ENCODE measurements around the gene SOD3.

Gene SOD3

GRCh38 chr4:24840362-24840761 is 45.0 kb downstream of the SOD3 start:
- Histone ChIP-seq H3K27ac (peak overlapping the region in 1 of 2 donors; percentile 15), H3K4me3 (no peak overlapping the region)
- TF ChIP-seq, protein P1, sequence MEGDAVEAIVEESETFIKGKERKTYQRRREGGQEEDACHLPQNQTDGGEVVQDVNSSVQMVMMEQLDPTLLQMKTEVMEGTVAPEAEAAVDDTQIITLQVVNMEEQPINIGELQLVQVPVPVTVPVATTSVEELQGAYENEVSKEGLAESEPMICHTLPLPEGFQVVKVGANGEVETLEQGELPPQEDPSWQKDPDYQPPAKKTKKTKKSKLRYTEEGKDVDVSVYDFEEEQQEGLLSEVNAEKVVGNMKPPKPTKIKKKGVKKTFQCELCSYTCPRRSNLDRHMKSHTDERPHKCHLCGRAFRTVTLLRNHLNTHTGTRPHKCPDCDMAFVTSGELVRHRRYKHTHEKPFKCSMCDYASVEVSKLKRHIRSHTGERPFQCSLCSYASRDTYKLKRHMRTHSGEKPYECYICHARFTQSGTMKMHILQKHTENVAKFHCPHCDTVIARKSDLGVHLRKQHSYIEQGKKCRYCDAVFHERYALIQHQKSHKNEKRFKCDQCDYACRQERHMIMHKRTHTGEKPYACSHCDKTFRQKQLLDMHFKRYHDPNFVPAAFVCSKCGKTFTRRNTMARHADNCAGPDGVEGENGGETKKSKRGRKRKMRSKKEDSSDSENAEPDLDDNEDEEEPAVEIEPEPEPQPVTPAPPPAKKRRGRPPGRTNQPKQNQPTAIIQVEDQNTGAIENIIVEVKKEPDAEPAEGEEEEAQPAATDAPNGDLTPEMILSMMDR (IDR thresholded peaks at IDR 0.05), result no peak
- no peak for DNase-seq (ENCODE audit: low spot score)

DNA sequence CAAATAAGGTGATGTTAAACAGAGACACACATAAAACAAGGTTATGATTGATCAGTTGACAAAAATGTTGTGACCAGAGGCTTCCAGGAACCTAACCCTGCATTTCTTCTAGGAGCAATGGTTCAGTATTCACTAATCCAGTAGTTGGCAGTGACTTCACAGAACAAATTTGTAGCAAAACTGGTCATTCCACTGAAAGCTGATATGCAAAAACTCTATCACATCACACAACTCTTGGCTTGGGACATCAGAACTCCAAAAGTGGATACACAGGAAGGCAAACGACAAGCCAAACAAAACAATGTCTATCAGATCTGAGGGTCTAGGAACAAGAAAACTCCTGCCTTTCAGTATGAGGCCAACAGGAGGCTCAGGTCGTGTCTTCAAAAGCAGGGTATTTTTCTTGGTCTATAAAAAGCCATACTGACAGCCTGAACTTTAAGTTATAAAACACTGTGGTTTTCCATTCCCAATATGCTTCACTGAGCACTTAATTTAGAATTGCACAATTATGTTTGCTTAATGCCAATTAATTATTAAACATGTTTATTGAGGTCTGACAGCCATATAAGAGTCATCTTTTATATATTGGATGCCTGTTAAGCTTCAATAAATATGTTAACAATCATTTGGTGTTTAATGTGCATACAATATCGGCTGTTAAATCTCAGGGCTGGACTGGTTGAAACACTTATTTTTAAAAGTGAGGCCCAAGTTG is 45.6 kb downstream of the SOD3 start:
- TF ChIP-seq, protein P1 (IDR thresholded peaks at IDR 0.05), result no peak
- no peak for DNase-seq (ENCODE audit: low spot score)
- H3K27ac ChIP-seq, result peak overlapping the region in 1 of 2 donors; percentile 33
- H3K4me3 ChIP-seq, result no peak overlapping the region

DNA sequence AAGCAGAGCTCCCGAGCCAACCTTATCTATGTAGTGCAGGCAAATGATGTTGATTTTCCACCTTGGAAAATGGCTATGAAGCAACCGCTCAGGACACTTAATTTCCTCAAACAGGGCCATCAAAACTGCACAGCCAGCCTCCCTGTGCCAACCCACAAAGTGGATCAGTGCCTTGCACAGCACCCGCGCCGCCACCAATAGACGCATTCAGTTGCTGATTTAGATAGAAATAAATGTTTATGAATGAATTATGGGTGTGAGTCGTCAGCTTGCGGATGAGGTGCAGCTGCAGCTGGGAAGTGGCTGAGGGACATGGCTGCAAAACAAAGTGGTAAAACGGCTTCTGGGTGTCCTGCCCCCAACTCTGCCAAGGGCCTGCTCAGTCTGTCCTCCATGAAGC is 47.0 kb downstream of the SOD3 start:
- DNase-seq (ENCODE audit: low spot score), result no peak
- TF ChIP-seq, protein P1 (IDR thresholded peaks at IDR 0.05), result no peak
- Histone ChIP-seq H3K4me3 (no peak overlapping the region), H3K27ac (no peak overlapping the region)

DNA sequence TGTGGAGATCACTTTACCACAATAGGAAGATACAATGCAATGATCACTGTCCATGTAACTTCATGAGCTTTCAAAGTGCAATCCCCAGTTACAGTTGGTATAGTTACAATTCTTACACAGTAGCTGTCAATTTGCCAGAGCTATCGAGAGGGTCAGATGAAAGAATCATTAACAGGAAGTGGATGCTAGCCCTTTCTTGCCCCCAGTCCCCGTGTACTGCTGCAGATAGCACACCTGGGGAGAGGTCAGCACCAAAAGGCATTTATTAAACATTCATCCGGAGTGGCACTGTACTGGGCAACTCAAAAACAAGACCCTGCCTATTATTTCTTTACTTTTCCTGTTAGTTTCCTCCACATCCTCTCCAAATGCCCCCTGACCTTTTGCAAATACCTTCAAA is 47.7 kb downstream of the SOD3 start:
- DNase-seq (ENCODE audit: low spot score), result no peak
- TF ChIP-seq, protein P1 (IDR thresholded peaks at IDR 0.05), result no peak
- no peak overlapping the region for H3K4me3 ChIP-seq
- no peak overlapping the region for H3K27ac ChIP-seq

DNA sequence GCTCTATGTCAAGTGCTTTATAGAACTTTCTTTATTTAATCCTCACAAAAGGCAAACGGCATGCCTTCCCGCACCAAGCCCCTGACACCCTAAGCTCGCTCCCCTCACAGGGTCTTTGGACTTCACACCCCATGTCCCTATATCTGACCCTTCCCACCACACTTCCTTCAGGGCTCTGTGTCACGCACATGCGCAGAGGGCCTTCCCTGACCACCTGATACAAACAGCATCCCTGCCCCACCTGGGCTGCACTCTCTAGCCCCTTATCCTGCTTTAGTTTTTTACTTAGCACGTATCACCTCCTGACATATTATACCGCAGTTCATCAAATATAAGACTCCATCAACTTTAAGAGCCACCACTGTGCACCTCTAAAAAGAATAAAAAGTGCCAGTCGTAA is 49.8 kb downstream of the SOD3 start:
- H3K27ac ChIP-seq, result no peak overlapping the region
- H3K4me3 ChIP-seq, result no peak overlapping the region
- no peak for DNase-seq (ENCODE audit: low spot score)
- TF ChIP-seq, protein P1 (IDR thresholded peaks at IDR 0.05), result no peak

- TF ChIP-seq, protein P1 (IDR thresholded peaks at IDR 0.05), result no peak
- H3K27ac ChIP-seq, result no peak overlapping the region
- H3K4me3 ChIP-seq, result no peak overlapping the region
- no peak for DNase-seq (ENCODE audit: low spot score)
Measured at GRCh38 chr4:24845902-24846301, 50.5 kb downstream of the SOD3 start.

- TF ChIP-seq, protein P1 (IDR thresholded peaks at IDR 0.05), result no peak
- DNase-seq (ENCODE audit: low spot score), result no peak
- no peak overlapping the region for H3K4me3 ChIP-seq
- no peak overlapping the region for H3K27ac ChIP-seq
Measured at GRCh38 chr4:24846716-24847115, 51.3 kb downstream of the SOD3 start.
